H9 (cell line): Measurements from ENCODE around the gene CCR9. TPM values are rescaled to one million over a fixed set of nuclear protein-coding genes. Genes with fewer than 3 reads are reported as not detected.

Experiments
- DNase-seq: peaks from one replicate; pipeline ENCODE4 v3.0.0-alpha.2; 2017
- H2AFZ ChIP-seq: one replicate; pipeline ENCODE4 v1.6.1; 2013; ENCODE audit warnings: mild to moderate bottlenecking, low read length, control low read depth, moderate library complexity
- H2AK5ac ChIP-seq: 2 replicates; pipeline ENCODE4 v1.6.1; 2013; ENCODE audit warnings: low read length, control low read depth, mixed read lengths; ENCODE audit not compliant: insufficient read length
- H2BK120ac ChIP-seq: one replicate; pipeline ENCODE4 v1.6.1; 2013; ENCODE audit warnings: low read depth, mild to moderate bottlenecking, low read length, control low read depth, inconsistent platforms; ENCODE audit not compliant: poor library complexity, severe bottlenecking
- H2BK12ac ChIP-seq: 2 replicates; pipeline ENCODE4 v1.6.1; 2013; ENCODE audit warnings: low read length, control low read depth, mixed read lengths, low read depth; ENCODE audit not compliant: insufficient read length
- H2BK15ac ChIP-seq: 2 replicates; pipeline ENCODE4 v1.6.1; 2013; ENCODE audit warnings: low read depth, low read length, control low read depth
- H2BK20ac ChIP-seq: one replicate; pipeline ENCODE4 v1.6.1; 2013; ENCODE audit warnings: low read depth, mild to moderate bottlenecking, low read length, control low read depth, inconsistent platforms; ENCODE audit not compliant: poor library complexity, severe bottlenecking
- H2BK5ac ChIP-seq: 2 replicates; pipeline ENCODE4 v1.6.1; 2013; ENCODE audit warnings: low read length, control low read depth, mixed read lengths; ENCODE audit not compliant: insufficient read length
- H3K14ac ChIP-seq: 2 replicates; pipeline ENCODE4 v1.6.1; 2013; ENCODE audit warnings: low read length, control low read depth; ENCODE audit not compliant: insufficient read depth
- H3K18ac ChIP-seq: 2 replicates; pipeline ENCODE4 v1.6.1; 2013; ENCODE audit warnings: low read depth, mild to moderate bottlenecking, mixed read lengths, low read length, control low read depth; ENCODE audit not compliant: insufficient read length
- H3K23ac ChIP-seq: 2 replicates; pipeline ENCODE4 v1.6.1; 2013; ENCODE audit warnings: low read length, control low read depth, mixed read lengths, low read depth; ENCODE audit not compliant: insufficient read length
- H3K23me2 ChIP-seq: 2 replicates; pipeline ENCODE4 v1.6.1; 2013; ENCODE audit warnings: low read depth, mild to moderate bottlenecking, mixed read lengths, low read length, control low read depth; ENCODE audit not compliant: insufficient read length, poor library complexity, severe bottlenecking
- H3K27ac ChIP-seq: 2 replicates; pipeline ENCODE4 v1.5.1; 2013; ENCODE audit warnings: low read length, control low read depth, mixed read lengths, low read depth; ENCODE audit not compliant: insufficient read length
- H3K27me3 ChIP-seq: 2 replicates; pipeline ENCODE4 v1.6.1; 2013; ENCODE audit warnings: low read length, control low read depth, inconsistent platforms; ENCODE audit not compliant: insufficient read depth
- H3K4ac ChIP-seq: 2 replicates; pipeline ENCODE4 v1.6.1; 2013; ENCODE audit warnings: low read depth, mild to moderate bottlenecking, control low read depth, inconsistent platforms, low read length, moderate library complexity
- H3K4me1 ChIP-seq: 2 replicates; pipeline ENCODE4 v1.6.1; 2013; ENCODE audit warnings: low read length, control low read depth, inconsistent platforms; ENCODE audit not compliant: insufficient read depth
- H3K4me2 ChIP-seq: 2 replicates; pipeline ENCODE4 v1.6.1; 2013; ENCODE audit warnings: low read length, control low read depth, mixed read lengths; ENCODE audit not compliant: insufficient read length, insufficient read depth
- H3K56ac ChIP-seq: 2 replicates; pipeline ENCODE4 v1.6.1; 2013; ENCODE audit warnings: low read depth, mild to moderate bottlenecking, mixed read lengths, low read length, control low read depth; ENCODE audit not compliant: insufficient read length
- H3K79me1 ChIP-seq: 2 replicates; pipeline ENCODE4 v1.6.1; 2013; ENCODE audit warnings: low read depth, mild to moderate bottlenecking, moderate library complexity, low read length, control low read depth, inconsistent platforms; ENCODE audit not compliant: insufficient read depth, poor library complexity, severe bottlenecking
- H3K79me2 ChIP-seq: 2 replicates; pipeline ENCODE4 v1.6.1; 2013; ENCODE audit warnings: low read length, control low read depth, inconsistent platforms; ENCODE audit not compliant: insufficient read depth
- H3K9ac ChIP-seq: 2 replicates; pipeline ENCODE4 v1.6.1; 2013; ENCODE audit warnings: low read length, control low read depth, mixed read lengths; ENCODE audit not compliant: insufficient read length; ENCODE audit errors: extremely low read depth
- H3K9me3 ChIP-seq: one replicate; pipeline ENCODE4 v1.6.1; 2013; ENCODE audit warnings: low read depth, low read length, inconsistent platforms; ENCODE audit not compliant: control insufficient read depth
- H3T11ph ChIP-seq: one replicate; pipeline ENCODE4 v1.6.1; 2013; ENCODE audit warnings: mild to moderate bottlenecking, low read length, control low read depth, inconsistent platforms
- H4K20me1 ChIP-seq: one replicate; pipeline ENCODE4 v1.6.1; 2013; ENCODE audit not compliant: control insufficient read depth, insufficient read length, insufficient read depth
- H4K5ac ChIP-seq: 2 replicates; pipeline ENCODE4 v1.6.1; 2013; ENCODE audit warnings: low read depth, mild to moderate bottlenecking, mixed read lengths, low read length, control low read depth; ENCODE audit not compliant: insufficient read length
- H4K8ac ChIP-seq: replicated peaks from 2 replicates; pipeline ENCODE4 v1.6.1; 2013; ENCODE audit warnings: low read length, control low read depth, mixed read lengths, low read depth; ENCODE audit not compliant: insufficient read length
- H4K91ac ChIP-seq: 2 replicates; pipeline ENCODE4 v1.6.1; 2013; ENCODE audit warnings: low read depth, mild to moderate bottlenecking, moderate library complexity, mixed read lengths, low read length, control low read depth; ENCODE audit not compliant: insufficient read length
- H3K27ac Mint-ChIP-seq, 3 experiments: 2 replicates in 2 of 3; 3 replicates in 1 of 3; pipeline ENCODE4 v1.8.0; 2020 to 2021; ENCODE audit warnings: mixed read lengths in 3 of 3, mild to moderate bottlenecking in 1 of 3, moderate library complexity in 1 of 3
- H3K27me3 Mint-ChIP-seq: 2 replicates; pipeline ENCODE4 v1.8.0; 2021; ENCODE audit warnings: low read depth, mild to moderate bottlenecking, moderate library complexity, mixed read lengths
- H3K36me3 Mint-ChIP-seq, 3 experiments: 2 replicates in 2 of 3; 3 replicates in 1 of 3; pipeline ENCODE4 v1.8.0; 2020 to 2021; ENCODE audit warnings: low read depth in 3 of 3, mixed read lengths in 3 of 3; ENCODE audit not compliant: insufficient read depth in 1 of 3
- H3K4me1 Mint-ChIP-seq, 2 experiments: 2 replicates each; pipeline ENCODE4 v1.8.0; 2020; ENCODE audit warnings: mixed read lengths in 2 of 2
- H3K4me3 Mint-ChIP-seq, 2 experiments: 2 replicates in 1 of 2; 3 replicates in 1 of 2; pipeline ENCODE4 v1.8.0; 2020 to 2021; ENCODE audit warnings: mild to moderate bottlenecking in 2 of 2, mixed read lengths in 2 of 2, moderate library complexity in 1 of 2
- H3K9me3 Mint-ChIP-seq, 2 experiments: 2 replicates in 1 of 2; 3 replicates in 1 of 2; pipeline ENCODE4 v1.8.0; 2020; ENCODE audit warnings: mild to moderate bottlenecking in 2 of 2, mixed read lengths in 2 of 2, moderate library complexity in 1 of 2
- CTCF ChIP-seq: fragments of 200-600 bp; sonication (generic); conservative IDR thresholded peaks from 3 replicates; pipeline ENCODE4 v1.8.0; 2021; ENCODE audit warnings: antibody characterized with exemption, mild to moderate bottlenecking
- WGBS: extraction: QIAGEN DNeasy Blood & Tissue Kit; methylation state at CpG from one replicate; pipeline ENCODE4 v1.1.7; 2013; ENCODE audit warnings: missing lambda C conversion rate, low lambda C conversion rate, mixed read lengths; ENCODE audit not compliant: insufficient read length; ENCODE audit errors: extremely low coverage; 5-methylcytosine and 5-hydroxymethylcytosine counted together
- total RNA-seq: library from RNA; stranded (reverse); gene quantifications from 2 replicates; pipeline ENCODE4 v1.2.1, GENCODE V29; 2021

The CCR9 gene
- total RNA-seq, 1 experiment from 2014 or later: not detected

GRCh38 chr3:45907769-45908705 is 21.7 kb downstream of the CCR9 start:
- no CpG with 5 or more reads among the region's 13 CpGs for whole genome bisulfite sequencing
- H2AFZ ChIP-seq: no peak overlapping the region
- H3K9ac ChIP-seq: no peak overlapping the region
- H4K91ac ChIP-seq: no peak overlapping the region
- Mint-ChIP-seq H3K27ac (no peak overlapping the region; a peak in 1 of 7 replicates), H3K4me1 (peaks cover 0 to 2% of the 10 kb centered on the region in 2 experiments; a peak in 1 of 4 replicates), H3K9me3 (no peaks in the 10 kb centered on the region), H3K4me3 (no peak overlapping the region), H3K36me3 (no peaks in the 10 kb centered on the region; a peak in 1 of 7 replicates), H3K27me3 (peaks cover 6% of the 10 kb centered on the region)
- no peak overlapping the region for H4K5ac ChIP-seq
- no peak overlapping the region for H2BK120ac ChIP-seq
- no peak overlapping the region for H2AK5ac ChIP-seq
- no peak overlapping the region for H2BK15ac ChIP-seq
- no peak overlapping the region for H3K56ac ChIP-seq
- TF ChIP-seq CTCF: no peak
- H3K4me1 ChIP-seq: no peaks in the 10 kb centered on the region
- H4K8ac ChIP-seq: no peak overlapping the region
- no peaks in the 10 kb centered on the region for H4K20me1 ChIP-seq
- no peaks in the 10 kb centered on the region for H3K79me1 ChIP-seq
- no peak overlapping the region for H2BK12ac ChIP-seq
- H3K27ac ChIP-seq: no peak overlapping the region
- no peak overlapping the region for H3T11ph ChIP-seq
- no peaks in the 10 kb centered on the region for H3K23me2 ChIP-seq
- DNase-seq: no peak
- H2BK20ac ChIP-seq: no peak overlapping the region
- no peak overlapping the region for H3K23ac ChIP-seq
- no peak overlapping the region for H3K18ac ChIP-seq
- no peak overlapping the region for H3K14ac ChIP-seq
- H3K79me2 ChIP-seq: no peaks in the 10 kb centered on the region
- H3K4ac ChIP-seq: no peak overlapping the region
- no peaks in the 10 kb centered on the region for H3K27me3 ChIP-seq
- no peak overlapping the region for H3K4me2 ChIP-seq
- H2BK5ac ChIP-seq: no peak overlapping the region
- no peaks in the 10 kb centered on the region for H3K9me3 ChIP-seq
